Loucy (cell line): ENCODE measurements around the gene P3H4.

Experiments used
- EZH2phosphoT487 ChIP-seq: fragments of 200-600 bp; IDR thresholded peaks from 2 replicates; pipeline ENCODE4 v1.6.1; 2018; ENCODE audit warnings: antibody characterized with exemption, mild to moderate bottlenecking, moderate library complexity, borderline replicate concordance
- TF ChIP-seq, protein P1 (sequence below): fragments of 200-600 bp; sonication (generic); conservative IDR thresholded peaks from 2 replicates; pipeline ENCODE4 v1.5.1; 2014; ENCODE audit warnings: mild to moderate bottlenecking, antibody characterized with exemption, low read length

DNA sequence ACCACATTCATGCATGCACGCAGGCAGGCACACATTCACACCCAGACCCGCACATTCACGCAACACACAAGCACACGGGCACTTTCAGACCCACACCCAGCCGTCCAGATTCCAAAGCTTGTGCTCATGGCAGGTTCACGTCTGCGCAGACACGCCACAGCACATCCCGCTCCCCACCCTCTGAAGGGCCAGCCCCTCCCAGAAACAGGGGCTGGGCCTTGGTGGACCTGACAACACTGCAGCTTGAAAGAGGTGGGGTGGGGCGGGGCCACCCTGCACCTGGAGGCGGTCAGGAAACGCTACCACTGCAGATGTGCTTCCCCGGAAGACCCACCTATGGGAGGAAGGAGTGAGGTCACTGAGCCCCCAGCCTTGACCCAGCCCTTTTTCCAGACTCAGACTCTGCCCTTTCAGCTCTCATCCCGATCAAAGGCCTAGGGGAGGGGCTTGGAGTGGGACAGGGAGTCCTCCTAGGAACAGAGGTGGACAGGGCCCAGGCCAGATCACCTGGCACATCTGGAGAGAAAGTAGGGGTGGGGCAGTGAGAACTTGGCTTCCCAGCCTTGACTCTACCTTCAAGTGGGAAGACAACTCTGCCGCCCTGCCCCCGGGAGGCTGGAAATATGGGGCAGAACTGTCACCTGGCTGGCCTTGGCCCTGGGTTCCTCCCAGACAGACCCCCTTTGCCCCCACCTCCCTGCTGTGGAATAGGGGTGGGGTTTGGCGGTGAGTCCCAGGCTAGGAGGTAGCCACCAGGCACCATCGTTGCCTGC, 11.0 kb downstream of the P3H4 start:
- TF ChIP-seq, protein P1, sequence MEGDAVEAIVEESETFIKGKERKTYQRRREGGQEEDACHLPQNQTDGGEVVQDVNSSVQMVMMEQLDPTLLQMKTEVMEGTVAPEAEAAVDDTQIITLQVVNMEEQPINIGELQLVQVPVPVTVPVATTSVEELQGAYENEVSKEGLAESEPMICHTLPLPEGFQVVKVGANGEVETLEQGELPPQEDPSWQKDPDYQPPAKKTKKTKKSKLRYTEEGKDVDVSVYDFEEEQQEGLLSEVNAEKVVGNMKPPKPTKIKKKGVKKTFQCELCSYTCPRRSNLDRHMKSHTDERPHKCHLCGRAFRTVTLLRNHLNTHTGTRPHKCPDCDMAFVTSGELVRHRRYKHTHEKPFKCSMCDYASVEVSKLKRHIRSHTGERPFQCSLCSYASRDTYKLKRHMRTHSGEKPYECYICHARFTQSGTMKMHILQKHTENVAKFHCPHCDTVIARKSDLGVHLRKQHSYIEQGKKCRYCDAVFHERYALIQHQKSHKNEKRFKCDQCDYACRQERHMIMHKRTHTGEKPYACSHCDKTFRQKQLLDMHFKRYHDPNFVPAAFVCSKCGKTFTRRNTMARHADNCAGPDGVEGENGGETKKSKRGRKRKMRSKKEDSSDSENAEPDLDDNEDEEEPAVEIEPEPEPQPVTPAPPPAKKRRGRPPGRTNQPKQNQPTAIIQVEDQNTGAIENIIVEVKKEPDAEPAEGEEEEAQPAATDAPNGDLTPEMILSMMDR = no peak
- TF ChIP-seq EZH2phosphoT487 = no peak
